ENCODE results near the gene KDSR.

The KDSR gene

GRCh38 chr18:63344263-63344662 is 22.7 kb downstream of the KDSR start:
- peaks cover 70% of the 10 kb centered on the region for H3K36me3 ChIP-seq (ENCODE audit: control insufficient read depth, insufficient read depth, low read length)
- H3K9me3 ChIP-seq (ENCODE audit: control insufficient read depth, insufficient read depth, low read length), result no peaks in the 10 kb centered on the region
- no peak overlapping the region for H3K9ac ChIP-seq (ENCODE audit: low read depth, low read length)
- peaks cover 19% of the 10 kb centered on the region for H3K4me1 ChIP-seq (ENCODE audit: control insufficient read depth, insufficient read depth, low read length)
- H3K4me3 ChIP-seq (ENCODE audit: low read depth, low read length), result no peak overlapping the region
- H3K27me3 ChIP-seq (ENCODE audit: control insufficient read depth, insufficient read depth, low read length), result no peaks in the 10 kb centered on the region
- no peak overlapping the region for H3K27ac ChIP-seq (ENCODE audit: low read depth, low read length)

DNA sequence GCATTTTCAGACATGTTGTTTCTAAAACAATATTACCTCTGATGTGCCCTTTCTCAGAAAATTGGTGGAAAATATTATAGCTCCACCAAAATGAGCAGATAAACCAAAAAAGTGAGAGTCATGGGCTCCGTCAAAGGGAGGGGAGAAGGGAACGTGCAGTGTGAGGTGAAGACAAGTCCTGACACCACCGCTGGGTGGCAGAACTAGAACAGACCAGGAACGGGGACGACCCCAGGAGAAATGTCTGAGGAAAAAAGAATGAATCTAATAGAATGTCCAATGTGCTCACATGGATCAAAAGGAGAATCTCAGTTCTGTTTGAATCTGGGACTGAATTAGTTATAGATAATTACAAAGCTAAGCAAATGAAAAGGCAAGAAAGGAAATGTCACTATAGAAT is 24.8 kb downstream of the KDSR start:
- Histone ChIP-seq H3K27me3 (ENCODE audit: control insufficient read depth, insufficient read depth, low read length) (no peaks in the 10 kb centered on the region), H3K9me3 (ENCODE audit: control insufficient read depth, insufficient read depth, low read length) (no peaks in the 10 kb centered on the region), H3K36me3 (ENCODE audit: control insufficient read depth, insufficient read depth, low read length) (peaks cover 67% of the 10 kb centered on the region), H3K4me3 (ENCODE audit: low read depth, low read length) (no peak overlapping the region), H3K27ac (ENCODE audit: low read depth, low read length) (no peak overlapping the region), H3K4me1 (ENCODE audit: control insufficient read depth, insufficient read depth, low read length) (peaks cover 20% of the 10 kb centered on the region), H3K9ac (ENCODE audit: low read depth, low read length) (no peak overlapping the region)

DNA sequence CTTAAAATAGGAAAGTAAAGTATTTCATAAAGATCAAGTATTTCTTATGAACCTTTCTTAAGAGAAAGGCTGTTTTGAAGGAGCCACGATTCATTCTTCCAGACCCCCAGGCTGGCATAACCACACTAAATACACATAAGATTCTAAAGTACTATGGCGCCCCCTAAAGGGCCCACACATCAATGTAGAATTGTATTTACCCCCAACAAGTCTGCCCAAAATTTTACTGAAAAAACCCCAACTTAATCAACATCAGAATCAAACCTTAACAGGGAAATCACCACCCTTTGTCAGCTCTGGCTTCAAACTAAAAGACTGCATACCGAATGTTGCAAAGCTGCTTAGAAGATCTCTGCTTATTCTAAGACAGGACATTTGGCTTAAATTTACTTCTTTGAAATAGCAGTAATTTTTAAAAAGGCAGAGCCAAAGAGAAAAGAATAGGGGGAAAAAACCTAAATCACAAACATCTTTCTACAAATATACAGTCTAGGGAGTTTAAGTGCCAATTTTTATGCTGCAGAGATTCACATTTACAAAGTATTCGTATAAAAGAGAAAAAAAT is 27.0 kb downstream of the KDSR start:
- Histone ChIP-seq H3K9ac (ENCODE audit: low read depth, low read length) (no peak overlapping the region), H3K9me3 (ENCODE audit: control insufficient read depth, insufficient read depth, low read length) (no peaks in the 10 kb centered on the region), H3K4me3 (ENCODE audit: low read depth, low read length) (peak overlapping the region; percentile 5; the same call in 1 of the 2 replicates), H3K27me3 (ENCODE audit: control insufficient read depth, insufficient read depth, low read length) (no peaks in the 10 kb centered on the region), H3K4me1 (ENCODE audit: control insufficient read depth, insufficient read depth, low read length) (peaks cover 20% of the 10 kb centered on the region), H3K27ac (ENCODE audit: low read depth, low read length) (peak overlapping the region; percentile 16), H3K36me3 (ENCODE audit: control insufficient read depth, insufficient read depth, low read length) (peaks cover 65% of the 10 kb centered on the region)

DNA sequence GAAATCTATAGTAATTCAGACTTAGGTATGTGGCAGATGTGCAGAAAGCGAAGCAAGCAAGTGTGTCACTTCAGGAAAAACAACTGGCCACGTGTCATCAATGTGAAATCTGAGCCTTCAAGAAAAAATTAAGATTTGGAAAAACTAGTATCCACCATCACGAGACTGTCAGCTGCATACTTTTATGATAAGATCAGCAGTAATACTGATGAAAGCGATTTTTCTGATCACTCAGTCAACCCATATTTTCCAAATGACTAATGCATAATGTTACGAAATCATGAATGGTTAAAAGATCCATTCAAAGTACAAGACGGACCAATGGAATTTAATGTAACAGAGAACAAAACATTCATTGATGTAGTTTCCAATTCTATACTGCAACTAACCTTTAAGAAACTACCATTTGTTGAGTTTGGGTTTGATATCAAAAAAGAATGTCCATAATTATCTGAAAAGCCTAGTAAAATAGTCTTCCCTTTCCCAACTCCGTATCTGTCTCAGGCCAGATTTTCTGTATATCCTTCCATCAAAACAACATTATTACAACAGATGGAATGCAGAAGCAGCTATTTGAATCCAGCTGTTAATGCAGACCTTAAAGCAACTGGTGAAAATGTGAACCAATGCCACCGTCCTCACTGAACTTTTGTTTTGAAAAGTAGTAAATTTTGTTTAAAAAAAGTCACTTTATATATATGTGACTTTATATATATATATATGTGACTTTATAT is 30.5 kb downstream of the KDSR start:
- Histone ChIP-seq H3K4me3 (ENCODE audit: low read depth, low read length) (no peak overlapping the region), H3K27ac (ENCODE audit: low read depth, low read length) (no peak overlapping the region), H3K36me3 (ENCODE audit: control insufficient read depth, insufficient read depth, low read length) (peaks cover 68% of the 10 kb centered on the region)

DNA sequence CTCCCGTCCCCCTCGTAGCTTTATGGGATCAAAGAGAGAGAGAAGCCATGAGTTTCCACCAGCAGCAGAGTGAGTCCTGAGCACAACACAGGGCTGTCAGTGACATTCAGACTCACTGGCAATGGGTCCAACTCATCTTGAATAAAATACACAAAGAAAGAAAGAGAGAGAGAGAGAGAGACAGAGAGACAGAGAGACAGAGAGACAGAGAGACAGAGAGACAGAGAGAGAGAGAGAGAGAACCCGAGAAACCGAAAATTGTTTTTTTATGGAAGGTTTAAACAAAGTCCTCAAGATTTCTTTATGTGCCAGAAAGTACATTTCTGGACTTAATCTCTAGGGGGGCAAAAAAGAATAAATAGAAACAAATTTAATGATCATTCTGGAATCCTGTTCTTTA is 35.9 kb downstream of the KDSR start:
- Histone ChIP-seq H3K4me3 (ENCODE audit: low read depth, low read length) (no peak overlapping the region), H3K9me3 (ENCODE audit: control insufficient read depth, insufficient read depth, low read length) (no peaks in the 10 kb centered on the region), H3K27ac (ENCODE audit: low read depth, low read length) (no peak overlapping the region), H3K36me3 (ENCODE audit: control insufficient read depth, insufficient read depth, low read length) (peaks cover 53% of the 10 kb centered on the region), H3K9ac (ENCODE audit: low read depth, low read length) (no peak overlapping the region), H3K27me3 (ENCODE audit: control insufficient read depth, insufficient read depth, low read length) (no peaks in the 10 kb centered on the region), H3K4me1 (ENCODE audit: control insufficient read depth, insufficient read depth, low read length) (no peaks in the 10 kb centered on the region)

More for the DNA sequence above, 30.5 kb downstream of the KDSR start:
- H3K9ac ChIP-seq (ENCODE audit: low read depth, low read length), result no peak overlapping the region
- H3K4me1 ChIP-seq (ENCODE audit: control insufficient read depth, insufficient read depth, low read length), result peaks cover 20% of the 10 kb centered on the region
- H3K27me3 ChIP-seq (ENCODE audit: control insufficient read depth, insufficient read depth, low read length), result no peaks in the 10 kb centered on the region
- no peaks in the 10 kb centered on the region for H3K9me3 ChIP-seq (ENCODE audit: control insufficient read depth, insufficient read depth, low read length)

GRCh38 chr18:63329431-63330145 is 37.4 kb downstream of the KDSR start:
- Histone ChIP-seq H3K27me3 (ENCODE audit: control insufficient read depth, insufficient read depth, low read length) (no peaks in the 10 kb centered on the region), H3K4me1 (ENCODE audit: control insufficient read depth, insufficient read depth, low read length) (no peaks in the 10 kb centered on the region), H3K27ac (ENCODE audit: low read depth, low read length) (no peak overlapping the region), H3K9me3 (ENCODE audit: control insufficient read depth, insufficient read depth, low read length) (no peaks in the 10 kb centered on the region), H3K4me3 (ENCODE audit: low read depth, low read length) (no peak overlapping the region), H3K9ac (ENCODE audit: low read depth, low read length) (no peak overlapping the region), H3K36me3 (ENCODE audit: control insufficient read depth, insufficient read depth, low read length) (peaks cover 38% of the 10 kb centered on the region)

DNA sequence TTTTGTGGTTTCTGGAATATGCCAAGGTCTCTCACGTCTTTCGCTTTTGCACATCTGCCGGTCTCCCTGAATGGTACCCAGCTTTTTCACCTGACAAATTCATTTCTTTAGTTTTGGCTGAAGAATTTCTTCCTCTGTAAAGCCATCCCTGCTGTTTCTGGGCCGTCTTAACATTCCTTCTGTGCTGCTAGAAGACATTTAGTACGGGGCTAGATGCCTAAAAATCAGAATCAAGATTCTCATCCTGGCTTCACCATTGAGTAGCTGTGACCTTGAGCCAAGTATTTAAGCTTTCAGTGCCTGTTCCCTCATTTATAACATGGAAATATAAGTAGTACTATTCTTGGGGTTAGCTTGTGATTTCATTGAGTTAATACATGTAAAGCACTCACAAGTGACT is 41.0 kb downstream of the KDSR start:
- Histone ChIP-seq H3K9me3 (ENCODE audit: control insufficient read depth, insufficient read depth, low read length) (no peaks in the 10 kb centered on the region), H3K27ac (ENCODE audit: low read depth, low read length) (no peak overlapping the region), H3K4me1 (ENCODE audit: control insufficient read depth, insufficient read depth, low read length) (peaks cover 7% of the 10 kb centered on the region), H3K36me3 (ENCODE audit: control insufficient read depth, insufficient read depth, low read length) (peaks cover 11% of the 10 kb centered on the region), H3K27me3 (ENCODE audit: control insufficient read depth, insufficient read depth, low read length) (peaks cover 5% of the 10 kb centered on the region), H3K4me3 (ENCODE audit: low read depth, low read length) (no peak overlapping the region), H3K9ac (ENCODE audit: low read depth, low read length) (no peak overlapping the region)

DNA sequence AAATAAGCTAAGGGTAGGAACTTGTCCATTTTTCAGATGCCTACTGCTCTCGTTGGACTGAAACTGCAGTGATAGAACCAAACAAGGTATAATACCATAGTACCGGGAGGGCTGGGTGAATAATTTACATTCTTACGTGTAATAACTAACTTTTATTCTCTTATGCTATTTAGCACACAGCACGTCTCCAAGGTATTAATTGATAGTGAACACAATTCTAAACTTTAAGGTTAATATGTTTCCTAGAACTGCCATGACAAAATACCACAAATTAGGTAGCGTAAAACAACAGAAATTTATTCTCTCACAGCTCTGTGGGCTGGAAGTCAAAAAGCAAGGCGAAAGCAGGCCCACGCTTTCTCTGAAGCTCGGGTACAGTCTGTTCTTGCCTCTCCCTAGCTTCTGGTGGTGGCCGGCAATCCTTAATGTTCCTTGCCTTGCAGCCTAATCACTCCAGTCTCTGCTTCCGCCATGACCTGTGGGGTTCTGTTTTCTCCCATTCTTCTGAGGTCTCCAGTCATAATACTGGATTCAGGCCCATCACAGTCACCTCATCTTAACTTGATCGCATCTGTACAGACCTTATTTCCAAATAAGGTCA is 41.8 kb downstream of the KDSR start:
- Histone ChIP-seq H3K27ac (ENCODE audit: low read depth, low read length) (no peak overlapping the region), H3K4me3 (ENCODE audit: low read depth, low read length) (no peak overlapping the region), H3K4me1 (ENCODE audit: control insufficient read depth, insufficient read depth, low read length) (peaks cover 7% of the 10 kb centered on the region), H3K9me3 (ENCODE audit: control insufficient read depth, insufficient read depth, low read length) (no peaks in the 10 kb centered on the region), H3K9ac (ENCODE audit: low read depth, low read length) (no peak overlapping the region), H3K36me3 (ENCODE audit: control insufficient read depth, insufficient read depth, low read length) (peaks cover 4% of the 10 kb centered on the region; the same call in 1 of the 2 replicates), H3K27me3 (ENCODE audit: control insufficient read depth, insufficient read depth, low read length) (peaks cover 10% of the 10 kb centered on the region)

- H3K27ac ChIP-seq (ENCODE audit: low read depth, low read length), result peak overlapping the region; percentile 8
Observed at GRCh38 chr18:63322908-63323634, 43.9 kb downstream of the KDSR start.

GRCh38 chr18:63322206-63322605 is 44.8 kb downstream of the KDSR start:
- Histone ChIP-seq H3K27ac (ENCODE audit: low read depth, low read length) (no peak overlapping the region), H3K9me3 (ENCODE audit: control insufficient read depth, insufficient read depth, low read length) (no peaks in the 10 kb centered on the region), H3K4me1 (ENCODE audit: control insufficient read depth, insufficient read depth, low read length) (peaks cover 11% of the 10 kb centered on the region), H3K27me3 (ENCODE audit: control insufficient read depth, insufficient read depth, low read length) (peaks cover 33% of the 10 kb centered on the region), H3K9ac (ENCODE audit: low read depth, low read length) (no peak overlapping the region), H3K4me3 (ENCODE audit: low read depth, low read length) (no peak overlapping the region), H3K36me3 (ENCODE audit: control insufficient read depth, insufficient read depth, low read length) (no peaks in the 10 kb centered on the region)

More at GRCh38 chr18:63322908-63323634, 43.9 kb downstream of the KDSR start:
- Histone ChIP-seq H3K9me3 (ENCODE audit: control insufficient read depth, insufficient read depth, low read length) (no peaks in the 10 kb centered on the region), H3K9ac (ENCODE audit: low read depth, low read length) (no peak overlapping the region), H3K4me1 (ENCODE audit: control insufficient read depth, insufficient read depth, low read length) (peaks cover 11% of the 10 kb centered on the region), H3K4me3 (ENCODE audit: low read depth, low read length) (no peak overlapping the region), H3K27me3 (ENCODE audit: control insufficient read depth, insufficient read depth, low read length) (peaks cover 24% of the 10 kb centered on the region), H3K36me3 (ENCODE audit: control insufficient read depth, insufficient read depth, low read length) (no peaks in the 10 kb centered on the region)
